Heart left ventricle (tissue), 16 donors: ENCODE results near the gene EPO. TPM values are rescaled to one million over a fixed set of nuclear protein-coding genes. Genes with fewer than 3 reads are reported as not detected.

Experiments used
- ATAC-seq, 4 donors: fragments of 200-7000 bp; cut with Tn5 transposase; one replicate each; pipeline ENCODE4 v1.9.1; 2020 to 2022; ENCODE audit warnings: moderate library complexity in 4 of 4, mild to moderate bottlenecking in 3 of 4, moderate number of reproducible peaks in 1 of 4
- DNase-seq, 5 donors: peaks; one replicate each; pipeline ENCODE4 v3.0.0-alpha.2; 2020
- H3K27ac ChIP-seq, 12 donors: fragments of 200-600 bp; sonication (generic) in 4 of 12; one replicate each; pipeline versions ENCODE4 v1.5.0 to v1.8.0; 2016 to 2022; ENCODE audit warnings: mild to moderate bottlenecking in 2 of 12
- H3K27me3 ChIP-seq, 9 donors: fragments of 200-600 bp; sonication (generic) in 2 of 9; one replicate each; pipeline versions ENCODE4 v1.5.1 to v1.8.0; 2016 to 2022; ENCODE audit warnings: mild to moderate bottlenecking in 3 of 9
- H3K36me3 ChIP-seq, 9 donors: fragments of 200-600 bp; sonication (generic) in 2 of 9; one replicate each; pipeline versions ENCODE4 v1.5.0 to v1.8.0; 2018 to 2022; ENCODE audit warnings: mild to moderate bottlenecking in 2 of 9
- H3K4me1 ChIP-seq, 12 donors: fragments of 200-600 bp; sonication (generic) in 4 of 12; one replicate each; pipeline versions ENCODE4 v1.5.0 to v1.8.0; 2016 to 2022; ENCODE audit warnings: mild to moderate bottlenecking in 3 of 12
- H3K4me3 ChIP-seq, 12 donors: fragments of 200-600 bp; sonication (generic) in 4 of 12; one replicate each; pipeline versions ENCODE4 v1.5.0 to v1.8.0; 2017 to 2022; ENCODE audit warnings: mild to moderate bottlenecking in 9 of 12, moderate library complexity in 4 of 12
- H3K9me3 ChIP-seq, 12 donors: fragments of 200-600 bp; sonication (generic) in 4 of 12; one replicate each; pipeline versions ENCODE4 v1.5.0 to v1.8.0; 2016 to 2022; ENCODE audit warnings: mild to moderate bottlenecking in 1 of 12
- POLR2A ChIP-seq, 2 donors: fragments of 450-650 bp; IDR thresholded peaks; one replicate each; pipeline ENCODE4 v1.6.1; 2017; ENCODE audit warnings: antibody characterized with exemption in 2 of 2, mild to moderate bottlenecking in 2 of 2, moderate library complexity in 2 of 2
- WGBS, 4 donors: extraction: QIAGEN DNeasy Blood & Tissue Kit in 2 of 4; methylation state at CpG; one replicate each; pipeline versions ENCODE4 v1.1.5 to v1.1.7; 2013 to 2018; 5-methylcytosine and 5-hydroxymethylcytosine counted together
- intact Hi-C, 10 donors: fragments of 100-400 bp; cut with DNase I; formaldehyde crosslinking; loops; one replicate each; pipeline versions ENCODE4 v1.11.1 to v1.14.2; 2022
- polyA plus RNA-seq, 2 donors: library from polyadenylated mRNA; stranded (reverse); fragments of 200-250 nt; gene quantifications; one replicate each; pipeline ENCODE4 v1.2.3, GENCODE V29; 2013
- total RNA-seq, 9 donors: library from RNA; depleted of rRNA in 2 of 9; stranded (reverse); fragments of >200 nt in 2 of 9; fragmentation: NEBNext Ultra II Directional in 3 of 9; extraction: Animal tissue kit (Norgen Biotek cat#: 25700) in 3 of 9; gene quantifications; one replicate each; pipeline versions ENCODE4 v1.1.0 to v1.2.4, GENCODE V29; 2016 to 2023
- TF ChIP-seq, protein P1 (sequence below), 12 donors: fragments of 200-600 bp; sonication (generic) in 4 of 12; IDR thresholded peaks; one replicate each; pipeline versions ENCODE4 v1.5.0 to v1.8.0; 2018 to 2022; ENCODE audit warnings: antibody characterized with exemption in 12 of 12, mild to moderate bottlenecking in 5 of 12
- donor health status: ischemic (EF 13 %, LVEDD 7.1; RV severe dilation, severe dysfunction).
- donor health status: healthy with polysubstance abuse.
- donor health status: DM: no; HTN: yes; CAD: no.
- donor health status: DM: no; HTN: no; CAD: no.
- donor health status: ischemic (EF 25% LVEDD 6.9; RV normal size, moderate dysfunction).
- donor health status: ischemic (EF 25% LVEDD 5.7; RV mildly dilated, moderate dysfunction).
- donor health status: healthy.
- donor health status: DM: yes; HTN: yes; CAD: no.
- donor health status: ischemic (EF 35%, LVEDD 5.7; RV mildly dilated, moderate dysfunction).
- donor health status: nonischemic (EF 11% LVEDD 7.7; RV severe dilation, severe dysfunction).
- donor health status: DM: yes; HTN: yes; CAD: no.
- donor health status: PGD.
- donor health status: ischemic (EF 29% LVEDD 5.4; RV normal size, mild dysfunction).
- donor health status: nonischemic (EF 23%, LVEDD 6.1; RV moderate dilation, normal function).

Gene EPO
- total and polyA plus RNA-seq, 11 donors = not detected

- H3K4me3 ChIP-seq = no peak overlapping the region
- peaks cover 0 to 44% (median 14%) of the 10 kb centered on the region in 12 donors for H3K4me1 ChIP-seq
- ATAC-seq = no peak
- H3K27me3 ChIP-seq = no peaks in the 10 kb centered on the region
- peak overlapping the region in 2 of 12 donors; percentile 5 to 67 for H3K27ac ChIP-seq
- intact Hi-C loops = loop anchor here in 6 of 10 donors (5.0 to 10.0 kb wide), 6 partner anchors 64 to 211 kb away; partner anchors contain the start of genes FBXO24 (in 2 of the 6), LRCH4 (in 2 of the 6) and MOSPD3 (in 1 of the 6)
- TF ChIP-seq, protein P1, sequence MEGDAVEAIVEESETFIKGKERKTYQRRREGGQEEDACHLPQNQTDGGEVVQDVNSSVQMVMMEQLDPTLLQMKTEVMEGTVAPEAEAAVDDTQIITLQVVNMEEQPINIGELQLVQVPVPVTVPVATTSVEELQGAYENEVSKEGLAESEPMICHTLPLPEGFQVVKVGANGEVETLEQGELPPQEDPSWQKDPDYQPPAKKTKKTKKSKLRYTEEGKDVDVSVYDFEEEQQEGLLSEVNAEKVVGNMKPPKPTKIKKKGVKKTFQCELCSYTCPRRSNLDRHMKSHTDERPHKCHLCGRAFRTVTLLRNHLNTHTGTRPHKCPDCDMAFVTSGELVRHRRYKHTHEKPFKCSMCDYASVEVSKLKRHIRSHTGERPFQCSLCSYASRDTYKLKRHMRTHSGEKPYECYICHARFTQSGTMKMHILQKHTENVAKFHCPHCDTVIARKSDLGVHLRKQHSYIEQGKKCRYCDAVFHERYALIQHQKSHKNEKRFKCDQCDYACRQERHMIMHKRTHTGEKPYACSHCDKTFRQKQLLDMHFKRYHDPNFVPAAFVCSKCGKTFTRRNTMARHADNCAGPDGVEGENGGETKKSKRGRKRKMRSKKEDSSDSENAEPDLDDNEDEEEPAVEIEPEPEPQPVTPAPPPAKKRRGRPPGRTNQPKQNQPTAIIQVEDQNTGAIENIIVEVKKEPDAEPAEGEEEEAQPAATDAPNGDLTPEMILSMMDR (IDR thresholded peaks at IDR 0.05) = no peak
- no peak for TF ChIP-seq POLR2A (IDR thresholded peaks at IDR 0.05)
- 61 to 73% (median 71%) methylated on average over 33 to 35 of the region's 35 CpGs for WGBS, 4 donors
- no peaks in the 10 kb centered on the region for H3K9me3 ChIP-seq
- H3K36me3 ChIP-seq = peaks cover 3 to 70% (median 67%) of the 10 kb centered on the region in 9 donors
- peak in 1 of 5 donors; percentile 70 for DNase-seq
Measured at GRCh38 chr7:100678291-100678984, 41.8 kb upstream of the EPO start.

GRCh38 chr7:100679129-100679926 is 40.9 kb upstream of the EPO start:
- H3K9me3 ChIP-seq = no peaks in the 10 kb centered on the region
- peak overlapping the region in 1 of 12 donors; percentile 7 for H3K4me3 ChIP-seq
- intact Hi-C loops = loop anchor here in 6 of 10 donors (5.0 to 10.0 kb wide), 6 partner anchors 65 to 212 kb away; partner anchors contain the start of genes FBXO24 (in 2 of the 6), LRCH4 (in 2 of the 6) and MOSPD3 (in 1 of the 6)
- DNase-seq (peak in 1 of 5 donors; percentile 44), ATAC-seq (no peak)
- H3K27ac ChIP-seq = peak overlapping the region in 7 of 12 donors; percentile 3 to 67 (median 24)
- WGBS, 4 donors = 72 to 75% (median 73%) methylated on average over 12 to 13 of the region's 13 CpGs
- peaks cover 0 to 44% (median 14%) of the 10 kb centered on the region in 12 donors for H3K4me1 ChIP-seq
- TF ChIP-seq, protein P1 (IDR thresholded peaks at IDR 0.05) = no peak
- TF ChIP-seq POLR2A (IDR thresholded peaks at IDR 0.05) = no peak
- H3K27me3 ChIP-seq = no peaks in the 10 kb centered on the region
- peaks cover 3 to 79% (median 76%) of the 10 kb centered on the region in 9 donors for H3K36me3 ChIP-seq

DNA sequence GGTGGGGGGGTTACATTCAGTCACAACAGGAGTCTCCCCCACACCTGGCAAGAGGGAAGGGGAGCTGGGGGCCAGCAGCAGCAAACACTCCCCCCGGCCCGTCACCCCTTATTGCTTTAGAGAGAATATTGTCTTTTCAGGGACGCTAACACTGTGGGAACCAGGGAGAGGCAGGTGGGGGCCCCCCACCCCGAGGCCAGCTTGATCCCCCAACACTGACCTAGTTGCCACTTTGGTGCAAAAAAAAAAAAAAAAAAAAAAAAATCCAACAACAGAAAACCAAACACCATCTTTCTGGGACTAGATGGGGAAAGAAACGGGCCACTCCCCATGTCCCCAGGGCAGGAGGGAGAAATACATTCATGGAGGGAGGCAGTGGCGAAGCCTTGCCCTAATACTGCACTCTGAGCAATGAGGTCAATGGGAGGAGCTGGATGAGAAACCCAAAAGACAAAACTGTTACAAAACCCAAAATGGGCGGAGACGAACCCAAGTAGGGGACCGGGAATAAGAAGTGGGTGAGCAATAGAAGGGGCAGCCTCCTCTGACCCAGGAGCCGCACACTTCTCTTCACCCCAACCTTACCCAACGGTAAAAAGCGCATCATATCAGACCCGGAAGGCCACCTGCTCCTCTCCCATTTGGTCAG is 40.2 kb upstream of the EPO start:
- 76 to 79% (median 77%) methylated on average over 13 of the region's 13 CpGs for WGBS, 4 donors
- Histone ChIP-seq H3K4me1 (peaks cover 0 to 44% (median 14%) of the 10 kb centered on the region in 12 donors), H3K4me3 (peak overlapping the region in 1 of 12 donors; percentile 7), H3K9me3 (no peaks in the 10 kb centered on the region), H3K27ac (peak overlapping the region in 9 of 12 donors; percentile 3 to 67 (median 26)), H3K36me3 (peaks cover 3 to 86% (median 83%) of the 10 kb centered on the region in 9 donors), H3K27me3 (no peaks in the 10 kb centered on the region)
- no peak for TF ChIP-seq POLR2A (IDR thresholded peaks at IDR 0.05)
- TF ChIP-seq, protein P1 (IDR thresholded peaks at IDR 0.05) = no peak
- peak in 2 of 5 donors; percentile 49 to 64 for DNase-seq
- intact Hi-C loops = loop anchor here in 6 of 10 donors (5.0 to 10.0 kb wide), 7 partner anchors 65 to 213 kb away; partner anchors contain the start of genes FBXO24 (in 2 of the 6), LRCH4 (in 2 of the 6) and MOSPD3 (in 1 of the 6)
- peak; percentile 0 to 39 (median 23) for ATAC-seq
